ENCODE data around the gene CPEB3. TPM values are rescaled to one million over a fixed set of nuclear protein-coding genes. Genes with fewer than 3 reads are reported as not detected.

CPEB3 gene
- total RNA-seq, 1 experiment from 2014 or later, result 0.72 TPM

- no peak for DNase-seq (ENCODE audit: low read depth)
Observed at GRCh38 chr10:92103376-92104090, 187.3 kb downstream of the CPEB3 start.

- DNase-seq (ENCODE audit: low read depth), result no peak
Observed at GRCh38 chr10:92102601-92103213, 188.2 kb downstream of the CPEB3 start.

- no peak for DNase-seq (ENCODE audit: low read depth)
Observed at GRCh38 chr10:92094960-92095359, 195.9 kb downstream of the CPEB3 start.

GRCh38 chr10:92091965-92092364 is 198.9 kb downstream of the CPEB3 start:
- no peak for DNase-seq (ENCODE audit: low read depth)

GRCh38 chr10:92087750-92088395 is 203.0 kb downstream of the CPEB3 start:
- DNase-seq (ENCODE audit: low read depth), result peak; percentile 73

GRCh38 chr10:92082583-92083280 is 208.1 kb downstream of the CPEB3 start:
- no peak for DNase-seq (ENCODE audit: low read depth)

GRCh38 chr10:92081641-92082040 is 209.2 kb downstream of the CPEB3 start:
- DNase-seq (ENCODE audit: low read depth), result no peak

GRCh38 chr10:92080244-92080643 is 210.6 kb downstream of the CPEB3 start:
- no peak for DNase-seq (ENCODE audit: low read depth)

- DNase-seq (ENCODE audit: low read depth), result no peak
Observed at GRCh38 chr10:92079003-92079402, 211.9 kb downstream of the CPEB3 start.

- no peak for DNase-seq (ENCODE audit: low read depth)
Observed at GRCh38 chr10:92076722-92077121, 214.2 kb downstream of the CPEB3 start.

- DNase-seq (ENCODE audit: low read depth), result no peak
Observed at GRCh38 chr10:92075829-92076228, 215.0 kb downstream of the CPEB3 start.

GRCh38 chr10:92074126-92074887 is 216.6 kb downstream of the CPEB3 start:
- peak; percentile 10 for DNase-seq (ENCODE audit: low read depth)

- no peak for DNase-seq (ENCODE audit: low read depth)
Observed at GRCh38 chr10:92068900-92069299, 222.0 kb downstream of the CPEB3 start.

- DNase-seq (ENCODE audit: low read depth), result no peak
Observed at GRCh38 chr10:92066386-92066785, 224.5 kb downstream of the CPEB3 start.

GRCh38 chr10:92064506-92064905 is 226.4 kb downstream of the CPEB3 start:
- DNase-seq (ENCODE audit: low read depth), result no peak

- no peak for DNase-seq (ENCODE audit: low read depth)
Observed at GRCh38 chr10:92062273-92062672, 228.6 kb downstream of the CPEB3 start.

GRCh38 chr10:92054807-92055206 is 236.1 kb downstream of the CPEB3 start:
- DNase-seq (ENCODE audit: low read depth), result no peak

GRCh38 chr10:92052741-92053140 is 238.1 kb downstream of the CPEB3 start:
- no peak for DNase-seq (ENCODE audit: low read depth)

GRCh38 chr10:92052088-92052487 is 238.8 kb downstream of the CPEB3 start:
- DNase-seq (ENCODE audit: low read depth), result no peak

GRCh38 chr10:92047215-92047614 is 243.7 kb downstream of the CPEB3 start:
- no peak for DNase-seq (ENCODE audit: low read depth)

GRCh38 chr10:92045641-92046106 is 245.2 kb downstream of the CPEB3 start:
- DNase-seq (ENCODE audit: low read depth), result no peak

- DNase-seq (ENCODE audit: low read depth), result no peak
Observed at GRCh38 chr10:92042541-92042940, 248.3 kb downstream of the CPEB3 start.
